Activated T-cell treated with anti-CD3 and anti-CD28 coated beads, Interleukin-2, amount 50 U/mL, for 4 hours (primary cell): Measurements from ENCODE around the gene CCDC136. TPM values are rescaled to one million over a fixed set of nuclear protein-coding genes. Genes with fewer than 3 reads are reported as not detected.

Source experiments
- ATAC-seq, 2 donors: fragments of 200-7000 bp; cut with Tn5 transposase; one replicate each; pipeline ENCODE4 v1.10.0; 2021
- DNase-seq: peaks from one replicate; pipeline ENCODE4 v3.0.0-alpha.2; 2020
- H3K27me3 Mint-ChIP-seq: one replicate; pipeline ENCODE4 v1.8.0; 2021; ENCODE audit warnings: low read depth, mixed read lengths
- H3K36me3 Mint-ChIP-seq: one replicate; pipeline ENCODE4 v1.8.0; 2022; ENCODE audit warnings: mixed read lengths; ENCODE audit not compliant: insufficient read depth
- H3K4me1 Mint-ChIP-seq: one replicate; pipeline ENCODE4 v1.8.0; 2021; ENCODE audit warnings: low read depth, mixed read lengths
- H3K4me3 Mint-ChIP-seq: one replicate; pipeline ENCODE4 v1.8.0; 2021; ENCODE audit warnings: mild to moderate bottlenecking, moderate library complexity, mixed read lengths
- H3K9me3 Mint-ChIP-seq: one replicate; pipeline ENCODE4 v1.8.0; 2021; ENCODE audit warnings: mixed read lengths
- total RNA-seq, 3 donors: library from RNA; stranded (reverse); gene quantifications; one replicate each; pipeline ENCODE4 v1.2.1, GENCODE V29; 2021

The CCDC136 gene
- total RNA-seq, 3 donors from 2014 or later: 2.1 to 3.3 (median 3.3) TPM

GRCh38 chr7:128788446-128789412, 3.0 kb upstream of the CCDC136 start:
- ATAC-seq (no peak), DNase-seq (no peak)
- Mint-ChIP-seq H3K4me3 (peak overlapping the region; percentile 81), H3K9me3 (no peaks in the 10 kb centered on the region), H3K36me3 (no peaks in the 10 kb centered on the region), H3K27me3 (no peaks in the 10 kb centered on the region), H3K4me1 (peaks cover 8% of the 10 kb centered on the region)

GRCh38 chr7:128790315-128791041, 1.3 kb upstream of the CCDC136 start:
- no peaks in the 10 kb centered on the region for H3K9me3 Mint-ChIP-seq
- H3K36me3 Mint-ChIP-seq: no peaks in the 10 kb centered on the region
- peak overlapping the region; percentile 81 for H3K4me3 Mint-ChIP-seq
- no peak for DNase-seq
- ATAC-seq: peak in 1 of 2 donors; percentile 2
- peaks cover 8% of the 10 kb centered on the region for H3K4me1 Mint-ChIP-seq
- no peaks in the 10 kb centered on the region for H3K27me3 Mint-ChIP-seq

GRCh38 chr7:128791972-128792327, 182 bp downstream of the CCDC136 start:
- no peaks in the 10 kb centered on the region for H3K36me3 Mint-ChIP-seq
- no peak for ATAC-seq
- no peaks in the 10 kb centered on the region for H3K9me3 Mint-ChIP-seq
- DNase-seq: no peak
- H3K4me1 Mint-ChIP-seq: peaks cover 8% of the 10 kb centered on the region
- H3K4me3 Mint-ChIP-seq: peak overlapping the region; percentile 81
- no peaks in the 10 kb centered on the region for H3K27me3 Mint-ChIP-seq

DNA sequence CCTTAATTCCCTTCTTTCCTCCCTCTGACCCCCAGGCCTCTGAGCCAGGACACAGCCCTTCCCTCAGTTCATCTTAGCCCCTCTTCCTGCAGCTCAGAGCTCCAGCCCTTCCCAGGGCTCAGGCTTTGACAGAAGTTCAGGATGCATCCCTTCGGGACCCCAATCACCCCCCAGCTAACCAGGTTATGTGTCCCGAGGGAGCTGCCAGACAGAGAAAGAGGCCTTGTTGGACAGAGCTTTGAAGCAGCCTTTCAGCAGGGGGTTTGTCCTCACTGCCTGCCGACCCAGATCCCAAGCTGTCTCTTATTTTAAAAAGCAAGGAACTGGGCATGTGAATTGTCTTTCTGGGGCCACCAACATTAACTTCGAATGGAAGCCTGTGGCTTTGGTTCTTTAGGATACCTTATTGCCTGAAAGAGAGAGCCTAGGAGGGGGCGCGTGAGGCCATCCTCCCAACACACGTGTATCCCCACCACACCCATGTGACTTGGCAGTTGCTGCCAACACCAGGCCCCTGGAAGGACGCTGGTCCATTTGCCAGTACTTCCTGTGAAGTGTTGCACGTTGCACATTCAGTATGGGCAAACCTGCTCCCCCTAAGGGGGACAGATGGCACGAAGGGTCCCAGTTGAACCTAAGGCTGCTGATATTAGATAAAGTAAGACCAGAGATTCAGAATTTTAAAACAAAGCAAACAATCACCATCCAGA, 858 bp downstream of the CCDC136 start:
- H3K36me3 Mint-ChIP-seq: no peaks in the 10 kb centered on the region
- peak overlapping the region; percentile 60 for H3K4me3 Mint-ChIP-seq
- ATAC-seq: no peak
- peaks cover 8% of the 10 kb centered on the region for H3K4me1 Mint-ChIP-seq
- DNase-seq: no peak
- no peaks in the 10 kb centered on the region for H3K27me3 Mint-ChIP-seq
- no peaks in the 10 kb centered on the region for H3K9me3 Mint-ChIP-seq

DNA sequence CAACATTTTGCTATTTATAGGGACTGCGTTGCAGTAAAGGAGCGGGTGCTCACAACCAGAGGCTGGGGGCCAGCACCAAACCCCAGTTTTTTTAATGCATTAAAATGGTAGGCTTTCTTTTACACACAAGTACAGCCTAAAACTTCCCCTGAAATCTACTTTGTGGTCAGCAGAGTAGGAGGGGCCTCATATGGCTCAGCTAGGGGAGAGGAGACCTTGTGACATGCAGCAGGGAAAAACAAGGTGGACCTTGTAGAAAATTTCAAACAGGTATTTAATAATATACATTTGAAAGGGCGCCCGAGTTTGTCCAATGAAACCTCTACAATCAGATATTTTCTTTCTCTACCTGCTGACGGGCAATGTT, 1.4 kb downstream of the CCDC136 start:
- no peaks in the 10 kb centered on the region for H3K9me3 Mint-ChIP-seq

GRCh38 chr7:128794020-128794419, 2.3 kb downstream of the CCDC136 start:
- Mint-ChIP-seq H3K9me3 (no peaks in the 10 kb centered on the region), H3K4me3 (no peak overlapping the region), H3K27me3 (no peaks in the 10 kb centered on the region), H3K4me1 (peaks cover 8% of the 10 kb centered on the region), H3K36me3 (no peaks in the 10 kb centered on the region)
- no peak for ATAC-seq
- no peak for DNase-seq

More for the DNA sequence above, 1.4 kb downstream of the CCDC136 start:
- peaks cover 8% of the 10 kb centered on the region for H3K4me1 Mint-ChIP-seq
- no peaks in the 10 kb centered on the region for H3K27me3 Mint-ChIP-seq
- no peaks in the 10 kb centered on the region for H3K36me3 Mint-ChIP-seq
- DNase-seq: no peak
- H3K4me3 Mint-ChIP-seq: no peak overlapping the region
- ATAC-seq: no peak

GRCh38 chr7:128794436-128794835, 2.7 kb downstream of the CCDC136 start:
- ATAC-seq (no peak), DNase-seq (no peak)
- H3K4me1 Mint-ChIP-seq: peaks cover 8% of the 10 kb centered on the region
- no peaks in the 10 kb centered on the region for H3K36me3 Mint-ChIP-seq
- H3K4me3 Mint-ChIP-seq: no peak overlapping the region
- no peaks in the 10 kb centered on the region for H3K9me3 Mint-ChIP-seq
- no peaks in the 10 kb centered on the region for H3K27me3 Mint-ChIP-seq

- Mint-ChIP-seq H3K36me3 (no peaks in the 10 kb centered on the region), H3K9me3 (no peaks in the 10 kb centered on the region), H3K27me3 (no peaks in the 10 kb centered on the region), H3K4me3 (no peak overlapping the region), H3K4me1 (peaks cover 8% of the 10 kb centered on the region)
- DNase-seq (no peak), ATAC-seq (no peak)
These were observed 3.4 kb downstream of the CCDC136 start for GRCh38 chr7:128795129-128795528.

DNA sequence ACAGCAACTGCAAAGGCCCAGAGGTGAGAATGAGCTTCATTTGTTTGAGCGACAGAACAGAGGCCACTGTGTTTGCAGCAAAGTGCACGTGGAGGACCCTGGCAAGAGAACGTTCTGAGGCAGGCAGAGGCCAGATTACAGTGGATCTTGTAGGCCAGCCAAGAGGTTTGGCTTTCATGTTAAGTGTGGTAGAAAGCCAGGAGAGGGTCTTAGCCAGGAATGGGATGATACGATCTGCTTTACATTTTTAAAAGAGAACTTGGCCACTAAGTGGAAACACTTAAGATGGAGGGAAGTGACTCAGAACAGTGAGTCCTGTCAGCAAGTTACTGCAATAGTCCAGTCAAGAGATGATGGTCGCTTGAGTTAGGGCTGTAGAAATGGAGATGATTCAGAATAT, 4.6 kb downstream of the CCDC136 start:
- no peak for DNase-seq
- Mint-ChIP-seq H3K4me3 (no peak overlapping the region), H3K9me3 (no peaks in the 10 kb centered on the region), H3K4me1 (peaks cover 4% of the 10 kb centered on the region), H3K27me3 (no peaks in the 10 kb centered on the region), H3K36me3 (no peaks in the 10 kb centered on the region)
- ATAC-seq: no peak

- ATAC-seq (no peak), DNase-seq (no peak)
- no peaks in the 10 kb centered on the region for H3K9me3 Mint-ChIP-seq
- H3K4me3 Mint-ChIP-seq: no peak overlapping the region
- no peaks in the 10 kb centered on the region for H3K27me3 Mint-ChIP-seq
- H3K36me3 Mint-ChIP-seq: no peaks in the 10 kb centered on the region
- no peaks in the 10 kb centered on the region for H3K4me1 Mint-ChIP-seq
These were observed 7.7 kb downstream of the CCDC136 start for GRCh38 chr7:128799451-128799850.

DNA sequence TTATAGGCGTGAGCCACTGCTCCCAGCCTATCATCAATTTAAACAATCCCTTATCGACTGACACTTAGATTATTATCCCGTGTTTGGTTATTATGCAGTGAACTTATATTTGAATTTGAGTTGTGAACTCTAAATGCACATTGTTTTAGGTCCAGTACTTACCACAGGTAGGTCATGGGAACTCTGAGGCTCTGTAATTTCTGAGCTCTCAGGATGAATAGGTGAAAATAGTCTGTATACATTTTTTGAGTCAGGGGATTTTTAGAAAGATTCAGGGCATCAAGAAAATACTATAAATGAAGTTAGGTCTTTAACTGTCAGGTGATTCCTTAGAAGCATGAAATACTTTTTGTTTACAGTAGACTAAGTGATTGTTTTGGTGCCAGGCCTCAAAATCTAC, 8.8 kb downstream of the CCDC136 start:
- Mint-ChIP-seq H3K9me3 (no peaks in the 10 kb centered on the region), H3K4me3 (no peak overlapping the region), H3K36me3 (peaks cover 2% of the 10 kb centered on the region), H3K27me3 (no peaks in the 10 kb centered on the region), H3K4me1 (no peaks in the 10 kb centered on the region)
- no peak for DNase-seq
- ATAC-seq: no peak

GRCh38 chr7:128801003-128801402, 9.2 kb downstream of the CCDC136 start:
- H3K9me3 Mint-ChIP-seq: no peaks in the 10 kb centered on the region
- peaks cover 2% of the 10 kb centered on the region for H3K36me3 Mint-ChIP-seq
- no peak overlapping the region for H3K4me3 Mint-ChIP-seq
- H3K27me3 Mint-ChIP-seq: no peaks in the 10 kb centered on the region
- ATAC-seq (no peak), DNase-seq (no peak)
- no peaks in the 10 kb centered on the region for H3K4me1 Mint-ChIP-seq

DNA sequence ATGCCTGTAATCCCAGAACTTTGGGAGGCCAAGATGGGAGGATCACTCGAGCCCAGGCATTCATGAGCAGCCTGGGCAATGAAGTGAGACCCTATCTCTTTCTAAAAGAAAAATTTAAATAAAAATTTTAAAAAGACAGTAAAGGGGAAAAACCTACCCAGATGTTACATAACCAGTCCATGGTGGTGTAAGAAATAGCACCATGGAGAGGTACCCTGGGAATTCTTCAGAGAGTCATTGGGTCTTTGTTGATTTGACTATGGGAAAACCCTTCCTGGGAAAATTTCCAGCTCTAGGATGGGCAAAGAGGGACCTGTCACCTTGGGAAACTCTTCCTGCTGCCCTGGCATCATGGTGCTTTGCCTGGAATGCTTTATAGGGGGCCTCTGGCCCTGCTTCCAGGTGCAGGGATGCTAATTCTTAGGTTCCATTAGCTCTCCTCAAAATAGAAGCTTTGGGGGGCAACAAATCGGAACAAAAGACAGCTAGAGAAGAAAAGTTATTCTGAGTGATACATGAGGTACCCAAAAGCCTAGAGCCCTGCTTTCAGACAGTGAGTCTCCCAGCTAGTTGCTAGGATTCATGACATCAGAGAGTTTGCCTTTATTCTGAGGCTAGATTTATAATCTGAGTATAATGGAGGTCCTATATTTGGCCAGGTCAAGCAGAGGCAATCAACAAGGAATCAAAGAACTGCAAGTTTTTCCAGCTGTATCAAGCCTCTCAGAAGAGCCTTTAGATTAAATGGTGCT, 10.1 kb downstream of the CCDC136 start:
- H3K9me3 Mint-ChIP-seq: no peaks in the 10 kb centered on the region
- ATAC-seq (no peak), DNase-seq (no peak)
- H3K36me3 Mint-ChIP-seq: peaks cover 8% of the 10 kb centered on the region
- no peak overlapping the region for H3K4me3 Mint-ChIP-seq
- no peaks in the 10 kb centered on the region for H3K4me1 Mint-ChIP-seq
- H3K27me3 Mint-ChIP-seq: no peaks in the 10 kb centered on the region

DNA sequence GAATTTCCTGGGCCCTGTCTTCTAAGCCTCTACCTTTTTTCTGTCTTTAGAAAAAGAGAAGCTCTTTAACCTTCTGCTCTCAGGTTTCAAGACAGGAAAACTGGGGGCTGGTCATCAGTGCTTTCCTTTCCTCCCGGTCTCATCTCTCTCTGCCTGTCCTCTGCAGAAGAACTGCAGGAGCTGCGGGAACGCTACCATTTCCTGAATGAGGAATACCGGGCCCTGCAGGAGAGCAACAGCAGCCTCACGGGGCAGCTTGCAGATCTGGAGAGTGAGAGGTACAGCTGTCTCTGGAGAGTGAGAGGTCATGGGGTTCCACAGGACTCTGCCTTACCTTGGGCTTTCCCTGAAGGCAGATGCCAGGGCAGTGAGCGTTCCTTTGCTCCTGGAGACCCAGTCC, 12.7 kb downstream of the CCDC136 start:
- peaks cover 10% of the 10 kb centered on the region for H3K36me3 Mint-ChIP-seq

More for the DNA sequence above, 12.7 kb downstream of the CCDC136 start:
- H3K27me3 Mint-ChIP-seq: no peaks in the 10 kb centered on the region
- ATAC-seq: no peak
- no peak for DNase-seq
- H3K4me3 Mint-ChIP-seq: no peak overlapping the region
- no peaks in the 10 kb centered on the region for H3K9me3 Mint-ChIP-seq
- H3K4me1 Mint-ChIP-seq: no peaks in the 10 kb centered on the region
